Effector CD8-positive, alpha-beta T cell (primary cell): Measurements from ENCODE around the gene PAQR7.

Experiments
- DNase-seq: peaks from one replicate; lab custom pipeline; 2025; lab: John Stamatoyannopoulos, UW
- total RNA-seq, 4 experiments: gene quantifications; one replicate each; lab custom pipeline; 2026; lab: John Stamatoyannopoulos, UW

The PAQR7 gene
- total RNA-seq: 4.8 to 6.1 (median 5.1) reads per million in 4 experiments

- peak; percentile 56 for DNase-seq
These were observed at the start of gene PAQR7 for GRCh38 chr1:25875154-25875855. PAQR7 (minus strand) TSS chr1:25875708; CDS start chr1:25863839, 11,869 bp downstream.

- no peak for DNase-seq
These were observed 48.9 kb upstream of the PAQR7 start for GRCh38 chr1:25924454-25924853.

GRCh38 chr1:25922971-25923552 is 47.6 kb upstream of the PAQR7 start:
- DNase-seq: no peak

GRCh38 chr1:25922056-25922970 is 46.8 kb upstream of the PAQR7 start:
- peak; percentile 21 for DNase-seq

GRCh38 chr1:25918615-25919014 is 43.1 kb upstream of the PAQR7 start:
- no peak for DNase-seq

- DNase-seq: no peak
These were observed 42.5 kb upstream of the PAQR7 start for GRCh38 chr1:25917996-25918395.

- no peak for DNase-seq
These were observed 41.0 kb upstream of the PAQR7 start for GRCh38 chr1:25916460-25916859.

GRCh38 chr1:25914074-25914995 is 38.8 kb upstream of the PAQR7 start:
- DNase-seq: no peak

- no peak for DNase-seq
These were observed 37.7 kb upstream of the PAQR7 start for GRCh38 chr1:25913206-25913605.

- DNase-seq: no peak
These were observed 36.7 kb upstream of the PAQR7 start for GRCh38 chr1:25912076-25912831.

GRCh38 chr1:25911162-25911561 is 35.7 kb upstream of the PAQR7 start:
- DNase-seq: no peak

- DNase-seq: no peak
These were observed 33.5 kb upstream of the PAQR7 start for GRCh38 chr1:25909040-25909439.

GRCh38 chr1:25908161-25908560 is 32.7 kb upstream of the PAQR7 start:
- DNase-seq: no peak

- no peak for DNase-seq
These were observed 32.1 kb upstream of the PAQR7 start for GRCh38 chr1:25907601-25908000.

- DNase-seq: peak; percentile 28
These were observed 31.3 kb upstream of the PAQR7 start for GRCh38 chr1:25906644-25907300.

GRCh38 chr1:25905680-25906643 is 30.5 kb upstream of the PAQR7 start, which contains the start of gene STMN1:
STMN1 (minus strand) TSS chr1:25906419; CDS start chr1:25904676, 1,743 bp downstream.
- DNase-seq: peak; percentile 87

- peak; percentile 94 for DNase-seq
These were observed 29.6 kb upstream of the PAQR7 start for GRCh38 chr1:25904943-25905679.

- DNase-seq: no peak
These were observed 28.5 kb upstream of the PAQR7 start for GRCh38 chr1:25903986-25904385.
